Skin epidermis (tissue), 12 donors: ENCODE data around the gene VGF.
"Not testable (repeated sequence)": the region's sequence is repeated elsewhere in the genome, so short reads cannot be mapped to it uniquely, and the experiment has no call there.

ENCODE experiments used
- H3K27ac ChIP-seq, 21 experiments: fragments of 200-600 bp; sonication (generic) in 11 of 21; one replicate each; pipeline ENCODE4 v1.5.0; 2020; ENCODE audit warnings: mild to moderate bottlenecking in 3 of 21, inconsistent platforms in 2 of 21, moderate library complexity in 2 of 21
- H3K4me3 ChIP-seq, 7 experiments: fragments of 200-600 bp; sonication (generic) in 2 of 7; one replicate each; pipeline ENCODE4 v1.5.0; 2020; ENCODE audit warnings: inconsistent platforms in 2 of 7, mild to moderate bottlenecking in 2 of 7, moderate library complexity in 1 of 7

The VGF gene

DNA sequence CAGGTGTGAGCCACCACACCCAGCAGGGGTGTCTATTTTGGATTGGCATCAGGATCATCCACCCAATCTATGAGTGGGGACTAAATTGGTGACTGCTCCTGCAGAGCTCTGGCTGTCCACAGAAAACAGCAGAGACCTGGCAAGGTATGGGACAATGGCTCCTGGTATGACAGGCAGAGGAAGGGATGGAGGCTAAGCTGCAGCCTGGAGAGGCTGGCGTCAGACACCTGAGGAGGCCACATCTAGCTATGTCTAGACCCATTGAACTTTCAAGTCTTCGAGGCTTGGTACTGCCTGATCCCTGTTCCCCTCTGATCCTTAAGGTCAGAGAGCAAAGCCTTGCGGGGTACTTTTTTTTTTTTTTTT, 41.7 kb downstream of the VGF start:
- Histone ChIP-seq H3K4me3 (no peak overlapping the region), H3K27ac (peak overlapping the region in 3 of 21 experiments; percentile 44 to 90 (median 88))

DNA sequence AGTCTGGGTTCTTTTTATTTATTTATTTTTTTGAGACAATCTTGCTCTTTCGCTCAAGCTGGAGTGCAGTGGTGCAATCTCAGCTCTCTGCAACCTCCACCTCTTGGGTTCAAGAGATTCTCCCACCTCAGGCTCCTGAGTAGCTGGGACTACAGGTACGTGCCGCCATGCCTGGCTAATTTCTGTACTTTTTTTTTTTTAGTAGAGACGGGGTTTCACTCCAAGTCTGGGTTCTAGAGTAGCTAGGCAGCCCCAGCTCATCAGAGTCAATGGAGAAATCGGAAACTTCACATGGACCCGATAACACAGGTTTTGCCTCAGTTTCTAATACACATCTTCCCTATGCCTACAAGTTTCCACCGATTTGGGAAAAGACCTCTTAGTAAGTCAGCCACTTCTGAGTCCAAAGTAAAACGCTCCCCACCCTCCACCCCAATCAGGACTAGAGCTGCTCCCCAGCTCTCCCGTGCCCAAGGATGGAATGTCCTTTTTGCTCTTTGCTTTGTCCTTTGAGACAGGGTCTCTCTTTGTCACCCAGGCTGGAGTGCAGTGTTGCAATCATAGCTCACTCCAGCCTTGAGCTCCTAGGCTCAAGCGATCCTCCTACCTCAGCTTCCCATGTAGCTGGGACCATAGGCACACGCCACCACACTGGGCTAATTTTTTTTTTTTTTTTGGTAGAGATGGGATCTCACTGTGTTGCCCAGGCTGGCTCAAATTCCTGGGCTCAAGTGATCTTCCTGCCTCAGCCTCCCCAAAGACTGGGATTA, 42.3 kb downstream of the VGF start:
- Histone ChIP-seq H3K27ac (peak overlapping the region in 12 of 21 experiments; percentile 37 to 90 (median 77)), H3K4me3 (no peak overlapping the region)

DNA sequence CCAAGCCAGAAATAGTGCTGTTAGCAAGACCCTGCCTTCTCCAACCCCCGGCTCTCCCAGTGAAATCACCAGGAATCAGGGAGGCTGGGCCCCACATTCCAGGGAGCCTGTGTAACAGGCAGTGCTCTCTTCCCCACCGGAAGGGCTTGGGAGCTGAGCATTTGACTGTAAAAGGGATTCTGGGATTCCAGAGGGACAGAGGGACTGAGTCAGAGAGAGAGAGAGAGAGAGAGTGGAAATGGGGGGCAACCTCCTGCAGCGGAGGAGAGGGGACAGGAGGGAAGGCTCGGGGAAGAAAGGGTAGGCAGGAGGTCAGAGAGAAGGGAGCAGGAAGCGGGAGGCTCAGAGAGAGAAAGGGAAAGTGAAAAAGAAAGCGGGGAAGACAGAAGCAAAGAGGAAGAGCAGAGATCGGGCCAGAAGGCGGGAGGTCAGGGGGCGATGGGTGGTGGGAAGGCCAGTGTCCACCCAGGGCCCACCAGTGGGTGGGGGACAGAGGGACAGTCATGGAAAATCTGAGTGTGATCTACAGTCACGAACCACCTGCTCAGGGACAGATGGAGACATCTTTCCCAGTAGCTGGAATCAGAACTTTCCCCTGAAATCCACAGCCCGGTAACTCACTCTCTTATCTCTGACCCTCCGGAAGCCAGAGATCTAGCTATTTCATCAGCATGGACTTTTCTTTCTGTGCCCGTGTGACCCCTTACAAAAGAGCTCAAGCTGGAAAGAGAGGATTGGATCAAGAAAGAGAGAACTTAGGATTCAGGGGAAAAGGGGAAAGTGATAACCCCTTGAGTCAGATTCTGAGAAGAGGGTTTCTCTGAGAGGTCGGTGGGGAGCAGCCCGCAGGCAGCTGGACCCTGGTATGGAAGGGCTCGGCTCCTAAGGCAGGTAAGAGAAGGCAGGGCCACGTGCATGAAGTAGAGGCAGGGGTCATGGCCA, 43.1 kb downstream of the VGF start:
- Histone ChIP-seq H3K4me3 (peak overlapping the region in 4 of 7 experiments; percentile 5 to 16 (median 10)), H3K27ac (peak overlapping the region in 20 of 21 experiments; percentile 2 to 90 (median 66))

DNA sequence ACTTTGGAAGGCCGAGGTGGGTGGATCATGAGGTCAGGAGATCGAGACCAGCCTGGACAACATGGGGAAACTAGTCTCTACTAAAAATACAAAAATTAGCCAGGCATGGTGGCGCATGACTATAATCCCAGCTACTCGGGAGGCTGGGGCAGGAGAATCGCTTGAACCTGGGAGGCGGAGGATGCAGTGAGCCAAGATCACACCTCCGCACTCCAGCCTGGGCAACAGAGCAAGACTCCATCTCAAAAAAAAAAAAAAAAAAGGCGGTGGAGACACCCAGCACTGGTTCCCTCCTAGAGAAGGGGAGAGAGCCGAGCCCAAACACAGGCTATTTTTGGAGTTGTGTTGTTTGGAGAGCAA, 43.8 kb downstream of the VGF start:
- H3K27ac ChIP-seq, result peak overlapping the region in 14 of 21 experiments; percentile 46 to 90 (median 72)
- peak overlapping the region in 1 of 7 experiments; percentile 10 for H3K4me3 ChIP-seq

DNA sequence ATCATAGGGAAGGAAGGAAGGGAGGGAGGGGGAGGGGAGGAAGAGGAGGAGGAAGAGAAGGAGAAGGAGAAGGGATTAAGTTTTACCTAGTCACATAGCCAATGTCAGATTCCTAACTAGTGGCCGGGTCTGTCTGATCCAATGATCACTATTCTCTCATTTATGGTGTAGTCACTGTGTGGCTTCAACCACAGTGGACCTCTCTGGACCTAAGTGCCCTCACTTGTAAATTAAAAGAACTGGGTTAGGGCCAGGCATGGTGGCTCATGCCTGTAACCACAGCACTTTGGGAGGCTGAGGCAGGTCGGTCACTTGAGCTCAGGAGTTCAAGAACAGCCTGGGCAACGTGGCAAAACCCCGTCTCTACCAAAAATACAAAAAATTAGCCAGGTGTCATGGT, 45.1 kb downstream of the VGF start:
- Histone ChIP-seq H3K27ac (peak overlapping the region in 2 of 21 experiments; percentile 14 to 18), H3K4me3 (no peak overlapping the region)

DNA sequence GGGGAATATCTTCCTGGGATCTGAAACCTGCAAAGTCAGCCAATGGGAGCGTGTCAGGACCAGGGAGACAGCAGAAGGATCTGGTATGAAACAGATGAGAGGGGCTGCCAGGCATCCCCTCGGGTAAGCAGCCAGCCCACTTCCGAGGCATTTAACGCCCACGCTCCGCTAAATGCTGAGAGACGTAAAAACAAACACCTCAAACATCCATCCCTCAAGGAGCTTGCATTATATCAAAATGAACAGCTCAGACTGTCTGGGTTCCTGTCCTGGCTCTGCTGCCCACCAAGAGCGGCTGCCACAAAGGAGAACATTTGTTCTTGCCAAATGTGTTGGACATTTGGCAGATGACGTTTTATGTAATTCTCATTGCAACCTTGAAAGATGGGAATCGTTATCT, 45.5 kb downstream of the VGF start:
- Histone ChIP-seq H3K4me3 (no peak overlapping the region), H3K27ac (peak overlapping the region in 2 of 21 experiments; percentile 14 to 18)

DNA sequence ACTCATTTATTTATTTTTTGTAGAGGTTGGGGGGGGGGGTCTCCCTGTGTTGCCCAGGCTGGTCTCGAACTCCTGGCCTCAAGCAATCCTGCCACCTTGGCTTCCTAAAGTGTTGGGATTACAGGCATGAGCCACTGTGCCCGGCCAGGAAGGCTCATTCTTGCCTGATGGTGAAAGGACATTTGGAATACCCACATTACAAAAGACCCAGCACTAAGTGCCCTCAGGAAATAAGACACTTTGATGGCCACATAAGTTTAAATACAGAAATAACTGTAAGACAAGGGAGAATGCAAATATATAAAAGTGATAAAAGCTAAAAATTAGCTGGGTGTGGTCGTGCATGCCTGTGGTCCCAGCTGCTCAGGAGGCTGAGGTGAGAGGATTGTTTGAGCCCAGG, 46.5 kb downstream of the VGF start:
- H3K27ac ChIP-seq, result peak overlapping the region in 1 of 21 experiments; percentile 3

DNA sequence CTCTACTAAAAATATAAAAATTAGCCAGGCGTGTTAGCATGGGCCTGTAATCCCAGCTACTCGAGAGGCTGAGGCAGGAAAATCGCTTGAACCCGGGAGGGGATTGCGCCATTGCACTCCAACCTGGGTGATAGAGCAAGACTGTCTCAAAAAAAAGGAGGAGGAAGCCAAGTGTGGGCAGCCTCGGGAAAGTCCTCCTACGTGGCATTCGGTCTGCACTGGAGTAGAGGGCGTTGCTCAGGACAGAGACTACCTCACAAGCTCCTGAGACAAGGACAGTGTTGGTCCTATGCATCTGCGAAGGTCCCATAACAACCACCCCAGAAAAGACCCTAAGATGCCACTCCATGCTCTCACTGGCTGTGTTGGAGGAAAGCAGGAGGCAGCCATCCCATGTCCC, 48.5 kb downstream of the VGF start:
- peak overlapping the region in 4 of 21 experiments; percentile 24 to 79 (median 44) for H3K27ac ChIP-seq
- H3K4me3 ChIP-seq, result no peak overlapping the region

More for the DNA sequence above, 46.5 kb downstream of the VGF start:
- H3K4me3 ChIP-seq, result no peak overlapping the region

DNA sequence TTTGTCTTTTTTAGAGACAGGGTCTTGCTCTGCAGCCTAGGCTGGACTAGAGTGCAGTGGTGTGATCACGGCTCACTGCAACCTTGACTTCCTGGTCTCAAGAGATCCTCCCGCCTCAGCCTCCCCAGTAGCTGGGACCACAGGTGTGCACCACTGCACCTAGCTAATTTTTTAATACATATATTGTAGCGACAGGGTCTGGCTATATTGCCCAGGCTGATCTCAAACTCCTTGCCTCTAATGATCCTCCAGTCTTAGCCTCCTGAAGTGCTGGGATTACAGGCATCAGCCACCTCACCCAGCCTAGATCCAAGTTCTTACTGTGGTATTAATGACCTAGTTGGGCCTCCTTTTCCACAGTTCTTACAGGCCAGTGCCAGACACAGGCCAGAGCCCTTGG, 50.2 kb downstream of the VGF start:
- Histone ChIP-seq H3K4me3 (no peak overlapping the region), H3K27ac (peak overlapping the region in 2 of 21 experiments; percentile 17 to 34)

DNA sequence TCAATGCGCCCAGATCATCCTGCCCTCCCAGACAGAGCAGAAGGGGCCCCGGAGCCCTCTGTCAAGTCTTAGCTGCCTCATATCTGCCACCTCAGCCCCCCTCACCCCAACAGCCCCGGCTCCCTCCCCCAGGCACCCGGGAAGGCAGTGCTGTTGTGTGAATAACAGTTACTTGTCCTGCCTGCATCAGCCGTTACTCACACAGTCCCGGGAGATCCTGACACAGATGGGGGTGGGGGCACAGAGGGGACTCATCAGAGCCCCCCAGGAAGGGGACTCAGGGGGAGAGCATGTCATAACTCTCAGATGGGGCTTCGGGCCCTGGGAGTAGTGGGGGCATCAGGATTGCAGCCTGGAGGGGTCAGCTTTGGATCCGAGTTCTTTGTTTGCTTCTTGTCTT, 50.9 kb downstream of the VGF start:
- no peak overlapping the region for H3K4me3 ChIP-seq
- peak overlapping the region in 1 of 21 experiments; percentile 17 for H3K27ac ChIP-seq

DNA sequence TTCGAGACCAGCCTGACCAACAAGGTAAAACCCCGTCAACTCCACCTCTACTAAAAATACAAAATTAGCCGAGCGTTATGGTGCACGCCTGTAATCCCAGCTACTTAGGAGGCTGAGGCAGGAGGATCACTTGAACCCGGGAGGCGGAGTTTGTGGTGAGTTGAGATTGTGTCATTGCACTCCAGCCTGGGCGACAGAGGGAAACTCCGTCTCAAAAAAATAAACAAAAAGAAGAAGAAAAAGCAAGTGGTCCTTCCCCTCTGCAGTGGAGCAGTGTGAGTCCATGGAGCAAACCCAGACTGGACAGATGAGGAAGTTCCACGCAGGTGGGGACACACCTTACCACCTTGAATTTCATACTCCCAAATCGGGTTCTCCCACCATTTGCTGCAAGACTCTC, 51.5 kb downstream of the VGF start:
- H3K27ac ChIP-seq, result peak overlapping the region in 1 of 21 experiments; percentile 17

DNA sequence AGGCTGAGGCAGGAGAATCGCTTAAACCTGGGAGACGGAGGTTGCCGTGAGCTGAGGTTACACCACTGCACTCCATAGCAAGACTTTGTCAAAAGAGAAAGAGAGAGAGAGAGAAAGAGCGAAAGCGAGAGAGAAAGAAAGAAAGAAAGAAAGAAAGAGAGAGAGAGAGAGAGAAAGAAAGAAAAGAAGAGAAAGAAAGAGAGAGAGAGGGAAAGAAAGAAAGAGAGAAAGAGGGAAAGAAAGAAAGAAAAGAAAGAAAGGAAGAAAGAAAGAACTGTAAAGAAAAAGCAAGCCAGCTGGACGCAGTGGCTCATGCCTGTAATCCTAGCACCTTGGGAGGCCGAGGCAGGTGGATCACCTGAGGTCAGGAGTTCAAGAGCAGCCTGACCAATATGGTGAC, 52.2 kb downstream of the VGF start:
- H3K27ac ChIP-seq, result peak overlapping the region in 2 of 21 experiments; percentile 64 to 86
- not testable (repeated sequence) for H3K4me3 ChIP-seq

More for the DNA sequence above, 51.5 kb downstream of the VGF start:
- no peak overlapping the region for H3K4me3 ChIP-seq
